ENCODE results near the gene LYPLAL1. TPM values are rescaled to one million over a fixed set of nuclear protein-coding genes. Genes with fewer than 3 reads are reported as not detected.

LYPLAL1 gene
- polyA plus RNA-seq, 1 donor (not counting 4 experiments of a cell fraction or from before 2014, with no cell fraction given) = 41.1 TPM

DNA sequence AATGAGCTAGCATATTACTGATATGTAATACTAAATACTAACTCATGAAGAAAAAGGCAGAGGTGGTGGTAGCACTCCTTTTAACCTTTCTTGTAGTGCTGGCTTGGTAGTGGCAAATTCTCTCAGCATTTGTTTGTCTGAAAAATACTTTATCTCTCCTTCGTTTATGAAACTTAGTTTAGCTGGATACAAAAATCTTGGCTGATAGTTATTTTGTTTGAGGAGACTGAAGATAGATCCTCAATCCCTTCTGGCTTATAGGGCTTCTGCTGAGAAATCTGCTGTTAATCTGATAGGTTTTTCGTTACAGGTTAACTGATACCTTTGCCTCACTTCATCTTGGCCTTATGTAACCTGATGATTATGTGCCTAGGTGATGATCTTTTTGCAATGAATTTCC is 87.8 kb downstream of the LYPLAL1 start:
- TF ChIP-seq, protein P1, sequence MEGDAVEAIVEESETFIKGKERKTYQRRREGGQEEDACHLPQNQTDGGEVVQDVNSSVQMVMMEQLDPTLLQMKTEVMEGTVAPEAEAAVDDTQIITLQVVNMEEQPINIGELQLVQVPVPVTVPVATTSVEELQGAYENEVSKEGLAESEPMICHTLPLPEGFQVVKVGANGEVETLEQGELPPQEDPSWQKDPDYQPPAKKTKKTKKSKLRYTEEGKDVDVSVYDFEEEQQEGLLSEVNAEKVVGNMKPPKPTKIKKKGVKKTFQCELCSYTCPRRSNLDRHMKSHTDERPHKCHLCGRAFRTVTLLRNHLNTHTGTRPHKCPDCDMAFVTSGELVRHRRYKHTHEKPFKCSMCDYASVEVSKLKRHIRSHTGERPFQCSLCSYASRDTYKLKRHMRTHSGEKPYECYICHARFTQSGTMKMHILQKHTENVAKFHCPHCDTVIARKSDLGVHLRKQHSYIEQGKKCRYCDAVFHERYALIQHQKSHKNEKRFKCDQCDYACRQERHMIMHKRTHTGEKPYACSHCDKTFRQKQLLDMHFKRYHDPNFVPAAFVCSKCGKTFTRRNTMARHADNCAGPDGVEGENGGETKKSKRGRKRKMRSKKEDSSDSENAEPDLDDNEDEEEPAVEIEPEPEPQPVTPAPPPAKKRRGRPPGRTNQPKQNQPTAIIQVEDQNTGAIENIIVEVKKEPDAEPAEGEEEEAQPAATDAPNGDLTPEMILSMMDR (optimal IDR thresholded peaks at IDR 0.05 in 1 of 3, IDR thresholded peaks at IDR 0.05 in 1 of 3, conservative IDR thresholded peaks at IDR 0.05 in 1 of 3; ENCODE audit: extremely low read depth in 1 of 3, insufficient read depth in 2 of 3, low read length in 3 of 3) = no peak
- no peak for TF ChIP-seq EZH2 (IDR thresholded peaks at IDR 0.05; ENCODE audit: low read length)
- H2AFZ ChIP-seq (ENCODE audit: control insufficient read depth, low read length) = no peak overlapping the region
- no peaks in the 10 kb centered on the region for H3K9me1 ChIP-seq (ENCODE audit: control insufficient read depth, extremely low read depth, insufficient read depth, low read length)
- no peak overlapping the region for H3K4me2 ChIP-seq (ENCODE audit: control insufficient read depth, extremely low read depth, insufficient read depth, low read depth, low read length)
- DNase-seq (ENCODE audit: low read depth, low spot score) (no peak), FAIRE-seq (no peak)
- H3K9me3 ChIP-seq (ENCODE audit: control insufficient read depth, low read depth, low read length) = no peaks in the 10 kb centered on the region
- no peaks in the 10 kb centered on the region for H3K79me2 ChIP-seq (ENCODE audit: control insufficient read depth, insufficient read depth, low read length)
- H3K4me1 ChIP-seq (ENCODE audit: control insufficient read depth, extremely low read depth, insufficient read depth, low read length) = no peaks in the 10 kb centered on the region
- dilution Hi-C loops (cut with MboI; ENCODE audit: extremely low pct_ligation_motif_present, low sequenced_read_pairs) = no loop called here
- no peaks in the 10 kb centered on the region for H4K20me1 ChIP-seq (ENCODE audit: control insufficient read depth, extremely low read depth, insufficient read depth, low read length)
- no peaks in the 10 kb centered on the region for H3K27me3 ChIP-seq (ENCODE audit: control insufficient read depth, extremely low read depth, insufficient read depth, low read length)
- no peak overlapping the region for H3K9ac ChIP-seq (ENCODE audit: control insufficient read depth, extremely low read depth, insufficient read depth, low read length)
- no peak overlapping the region for H3K4me3 ChIP-seq (ENCODE audit: control insufficient read depth in 2 of 3, extremely low read depth in 1 of 3, insufficient read depth in 2 of 3, low read depth in 1 of 3, low read length in 3 of 3)
- no peak overlapping the region for H3K27ac ChIP-seq (ENCODE audit: control insufficient read depth, insufficient read depth, low read length)
- H3K36me3 ChIP-seq (ENCODE audit: control insufficient read depth in 2 of 2, extremely low read depth in 1 of 2, insufficient read depth in 2 of 2, low read length in 2 of 2) = no peaks in the 10 kb centered on the region
